ENCODE data around the gene RPL6.
"Not testable (repeated sequence)": the region's sequence is repeated elsewhere in the genome, so short reads cannot be mapped to it uniquely, and the experiment has no call there.

The RPL6 gene

GRCh38 chr12:112409064-112409905 is at the start of gene RPL6:
TSS of gene RPL6 (minus strand) at chr12:112409605. CDS start at chr12:112408656, 949 bp downstream.
- peak; percentile 88 for DNase-seq

- no peak for DNase-seq
These were observed 49.3 kb upstream of the RPL6 start for GRCh38 chr12:112458751-112459150.

- no peak for DNase-seq
These were observed 48.9 kb upstream of the RPL6 start for GRCh38 chr12:112458330-112458729.

- not testable (repeated sequence) for DNase-seq
These were observed 47.7 kb upstream of the RPL6 start for GRCh38 chr12:112457142-112457541.

- no peak for DNase-seq
These were observed 46.6 kb upstream of the RPL6 start for GRCh38 chr12:112456029-112456428.

GRCh38 chr12:112450725-112451124 is 41.3 kb upstream of the RPL6 start:
- no peak for DNase-seq

- not testable (repeated sequence) for DNase-seq
These were observed 38.8 kb upstream of the RPL6 start for GRCh38 chr12:112448165-112448564.

- no peak for DNase-seq
These were observed 37.7 kb upstream of the RPL6 start for GRCh38 chr12:112447106-112447505.

- DNase-seq: no peak
These were observed 36.8 kb upstream of the RPL6 start for GRCh38 chr12:112446008-112446725.

- no peak for DNase-seq
These were observed 34.5 kb upstream of the RPL6 start for GRCh38 chr12:112443916-112444315.

- DNase-seq: not testable (repeated sequence)
These were observed 31.2 kb upstream of the RPL6 start for GRCh38 chr12:112440653-112441052.

GRCh38 chr12:112439769-112440168 is 30.4 kb upstream of the RPL6 start:
- DNase-seq: no peak

GRCh38 chr12:112438645-112439044 is 29.2 kb upstream of the RPL6 start:
- DNase-seq: not testable (repeated sequence)

- no peak for DNase-seq
These were observed 24.1 kb upstream of the RPL6 start for GRCh38 chr12:112433551-112433950.

GRCh38 chr12:112431965-112432364 is 22.6 kb upstream of the RPL6 start:
- DNase-seq: no peak

- DNase-seq: no peak
These were observed 21.5 kb upstream of the RPL6 start for GRCh38 chr12:112430929-112431328.

GRCh38 chr12:112427760-112428159 is 18.4 kb upstream of the RPL6 start:
- no peak for DNase-seq

GRCh38 chr12:112425582-112426382 is 16.4 kb upstream of the RPL6 start:
- DNase-seq: no peak

GRCh38 chr12:112424126-112424525 is 14.7 kb upstream of the RPL6 start:
- DNase-seq: no peak

GRCh38 chr12:112422531-112422930 is 13.1 kb upstream of the RPL6 start:
- DNase-seq: no peak

GRCh38 chr12:112421363-112421762 is 12.0 kb upstream of the RPL6 start:
- no peak for DNase-seq

- DNase-seq: no peak
These were observed 11.3 kb upstream of the RPL6 start for GRCh38 chr12:112420740-112421139.
